GM21576 (cell line): ENCODE measurements around the gene CFAP54.

Experiments used
- ATAC-seq: cut with Tn5 transposase; IDR thresholded peaks from one replicate; pipeline ENCODE4 v1.9.1; 2021; ENCODE audit warnings: mild to moderate bottlenecking, moderate library complexity; ENCODE audit not compliant: unreplicated experiment

The CFAP54 gene

DNA sequence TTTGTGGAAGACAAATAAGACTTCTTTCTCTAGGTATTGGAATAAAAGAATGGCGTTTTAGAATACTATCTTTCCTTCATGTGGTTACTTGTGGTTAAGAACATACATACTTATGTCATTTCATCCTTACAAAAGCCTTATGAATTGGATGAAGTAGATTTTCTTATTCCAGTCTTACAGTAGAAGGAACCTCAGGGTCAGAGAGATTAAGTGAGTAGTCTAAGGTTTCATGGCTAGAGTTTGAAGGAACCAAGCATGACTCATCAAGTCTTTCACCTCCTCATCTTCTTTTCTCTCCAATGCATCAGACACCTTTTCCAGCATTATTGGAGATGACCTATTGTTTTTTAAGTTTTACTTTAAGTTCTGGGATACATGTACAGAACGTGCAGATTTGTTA, 324.8 kb downstream of the CFAP54 start:
- no peak for ATAC-seq

DNA sequence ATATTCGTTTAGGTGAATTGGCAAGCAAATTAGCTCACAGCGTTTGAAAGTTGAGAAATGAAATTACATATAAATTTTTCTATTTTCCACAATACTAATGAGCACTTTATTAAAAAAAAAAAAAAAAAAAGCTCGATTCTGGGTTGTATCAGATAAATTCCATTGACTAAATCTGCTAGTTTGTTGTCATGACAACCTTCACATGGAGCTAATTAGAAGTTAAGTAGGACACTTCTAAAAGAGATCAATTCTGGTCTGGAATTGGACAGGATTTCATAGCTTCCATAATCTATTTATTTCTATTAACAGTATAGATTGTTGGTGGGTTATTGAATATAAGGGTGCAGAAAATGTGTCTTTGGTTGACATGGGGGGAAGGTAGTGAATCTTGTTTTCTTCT, 332.2 kb downstream of the CFAP54 start:
- ATAC-seq, result no peak

GRCh38 chr12:96822641-96823040, 333.3 kb downstream of the CFAP54 start:
- no peak for ATAC-seq

GRCh38 chr12:96824074-96824837, 334.9 kb downstream of the CFAP54 start:
- ATAC-seq, result no peak

DNA sequence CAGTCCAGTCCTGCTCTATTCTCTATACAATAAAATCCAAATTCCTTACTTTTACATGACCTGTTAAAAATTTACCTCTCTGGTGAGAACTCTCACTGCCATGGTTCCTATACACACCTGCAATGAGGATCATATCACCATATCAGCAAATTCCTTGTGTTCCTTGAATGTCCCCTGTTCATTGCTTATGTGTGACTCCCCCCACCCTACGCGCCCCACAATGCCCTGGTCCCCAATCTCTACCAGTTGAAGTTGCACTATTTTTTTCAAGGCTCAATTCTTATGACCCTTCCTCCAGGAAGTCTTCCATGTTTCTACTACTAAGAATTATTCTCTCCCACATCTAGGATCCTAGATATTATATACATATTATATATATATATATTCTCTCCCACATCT, 335.5 kb downstream of the CFAP54 start:
- no peak for ATAC-seq

GRCh38 chr12:96828169-96828789, 338.9 kb downstream of the CFAP54 start:
- ATAC-seq, result no peak

DNA sequence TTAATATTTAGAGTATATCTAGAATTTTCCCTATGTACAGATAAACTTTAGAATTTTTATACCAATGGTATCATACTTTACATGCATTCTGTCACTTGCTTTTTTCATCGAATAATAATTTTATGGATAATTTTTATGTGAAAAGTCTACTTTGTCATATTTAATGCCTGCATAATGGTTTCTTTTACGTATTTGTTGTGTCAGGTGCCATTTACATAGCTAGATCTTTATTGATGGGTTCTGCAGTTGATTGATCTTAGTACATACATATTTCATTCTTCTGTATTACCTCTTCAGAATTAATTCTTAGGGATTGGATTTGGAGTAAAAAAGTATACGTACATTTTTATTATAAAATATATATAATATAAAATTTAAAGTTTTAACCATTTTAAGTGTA, 340.0 kb downstream of the CFAP54 start:
- ATAC-seq, result no peak

- no peak for ATAC-seq
These were observed 342.0 kb downstream of the CFAP54 start for GRCh38 chr12:96831346-96831745.

DNA sequence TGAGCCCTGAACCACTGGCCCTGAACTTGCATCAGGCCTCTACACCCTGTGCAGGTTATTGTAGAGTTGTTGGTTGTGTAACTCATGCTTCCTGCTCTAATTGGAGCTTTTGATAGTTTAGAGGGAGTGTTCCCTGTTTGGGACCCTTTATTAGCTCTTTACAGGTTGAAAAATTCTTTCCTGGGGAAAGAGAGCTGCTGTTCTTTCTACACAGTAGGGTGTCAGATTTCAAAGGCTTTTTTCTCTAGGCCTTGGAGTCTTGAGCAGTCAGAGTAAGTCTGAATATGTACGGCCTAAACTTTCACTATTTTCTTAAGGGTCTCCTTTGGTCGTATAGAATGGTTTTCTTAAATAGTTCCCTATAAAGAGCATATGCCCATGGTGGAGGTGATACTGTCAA, 356.9 kb downstream of the CFAP54 start:
- ATAC-seq, result no peak

GRCh38 chr12:96850676-96851075, 361.3 kb downstream of the CFAP54 start:
- ATAC-seq, result no peak

GRCh38 chr12:96858162-96858561, 368.8 kb downstream of the CFAP54 start:
- ATAC-seq, result no peak

GRCh38 chr12:96861656-96862055, 372.3 kb downstream of the CFAP54 start:
- no peak for ATAC-seq

DNA sequence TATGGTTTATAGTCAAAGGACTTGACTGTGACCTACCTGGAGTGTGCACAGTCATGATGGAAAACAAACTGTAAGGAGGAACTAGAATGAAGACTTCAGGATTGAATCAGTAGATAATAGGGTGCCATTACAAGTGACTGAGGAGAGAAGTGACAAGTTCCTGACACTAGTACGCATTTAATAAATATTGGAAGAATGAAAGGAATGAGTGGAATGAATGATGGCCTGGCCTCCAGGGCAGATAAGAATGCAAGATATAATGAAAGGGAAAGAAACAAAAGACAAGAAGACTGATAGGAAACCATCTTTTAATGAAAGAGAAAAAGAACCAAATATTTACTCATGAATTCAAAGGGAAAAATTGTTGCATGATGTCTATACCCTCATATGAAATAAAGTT, 372.9 kb downstream of the CFAP54 start:
- ATAC-seq, result no peak

- no peak for ATAC-seq
These were observed 375.0 kb downstream of the CFAP54 start for GRCh38 chr12:96864335-96864734.

GRCh38 chr12:96866801-96867590, 377.6 kb downstream of the CFAP54 start:
- no peak for ATAC-seq

DNA sequence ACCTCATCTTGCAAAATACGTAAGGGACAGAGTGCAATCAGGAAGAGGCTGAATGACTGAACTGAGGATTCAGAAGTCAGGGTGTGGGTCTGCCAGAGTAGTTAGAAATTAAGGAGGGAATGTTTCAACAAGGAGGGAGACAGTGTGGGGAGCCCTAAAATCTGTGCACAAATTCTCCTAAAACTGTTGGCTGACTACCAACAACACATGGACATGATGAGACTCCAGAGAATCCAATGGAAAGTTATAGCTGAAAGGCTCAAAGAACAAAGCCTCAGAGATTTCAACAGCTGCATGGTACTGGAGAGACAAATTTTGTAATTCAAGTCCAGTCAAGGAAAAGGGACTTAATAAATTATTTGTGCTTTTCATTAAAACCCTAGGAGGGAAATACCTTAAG, 381.6 kb downstream of the CFAP54 start:
- no peak for ATAC-seq

- ATAC-seq, result no peak
These were observed 383.6 kb downstream of the CFAP54 start for GRCh38 chr12:96872961-96873360.

DNA sequence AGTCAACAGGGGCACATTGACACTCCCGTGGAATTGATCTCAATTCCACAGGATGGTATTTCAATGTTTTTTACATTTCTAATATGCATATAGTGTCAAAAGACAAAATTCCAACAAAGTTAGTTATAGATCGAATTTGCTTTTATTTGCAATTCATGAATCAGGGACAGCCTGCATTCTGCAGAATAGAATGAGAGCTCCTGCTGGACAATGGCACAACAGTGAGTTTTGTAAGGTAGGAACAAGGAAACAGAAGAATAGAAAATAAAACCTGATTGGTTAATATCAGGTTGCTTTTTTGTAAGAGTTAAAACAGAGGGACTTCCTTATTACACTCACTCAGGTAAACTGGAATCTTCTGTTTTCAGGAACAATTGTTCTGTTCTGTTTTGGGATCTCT, 384.8 kb downstream of the CFAP54 start:
- no peak for ATAC-seq

DNA sequence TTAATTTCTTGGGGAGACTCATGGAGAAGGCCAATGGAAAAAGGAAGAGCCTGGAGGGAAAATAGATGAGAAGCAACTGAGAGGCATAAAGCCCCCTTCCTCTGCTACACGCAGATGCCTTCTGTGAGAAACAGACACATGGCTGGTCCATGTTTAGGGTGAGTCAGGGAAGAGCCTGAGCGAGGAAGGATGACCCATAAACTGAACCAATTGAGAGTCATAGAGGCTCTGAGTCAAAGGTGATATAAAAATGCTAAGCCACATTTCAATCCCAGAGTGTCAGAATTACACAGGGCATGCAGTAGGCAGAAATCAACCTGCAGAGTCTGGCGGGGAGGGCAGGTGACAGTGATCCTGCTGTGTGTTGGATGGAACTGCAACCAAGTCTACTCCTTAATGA, 387.6 kb downstream of the CFAP54 start:
- no peak for ATAC-seq

DNA sequence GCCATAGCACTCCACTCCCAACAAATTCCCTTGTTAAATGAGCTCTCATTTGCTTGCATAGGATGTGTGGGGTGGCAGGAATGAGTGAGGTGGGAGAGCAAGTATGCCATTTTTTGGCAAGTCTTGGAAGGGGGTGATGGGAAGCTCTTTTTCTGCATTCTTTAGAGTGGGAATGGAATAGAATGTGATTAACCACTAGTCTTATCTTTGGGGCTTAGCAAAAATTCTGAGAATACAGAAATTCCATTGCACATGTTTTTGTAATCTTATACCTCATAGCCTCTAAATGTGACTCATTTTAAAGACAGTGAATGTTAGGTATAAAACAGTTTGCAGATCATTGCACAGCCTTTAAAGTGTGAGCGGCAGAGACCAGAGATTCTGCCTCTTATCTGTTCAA, 389.3 kb downstream of the CFAP54 start:
- no peak for ATAC-seq

DNA sequence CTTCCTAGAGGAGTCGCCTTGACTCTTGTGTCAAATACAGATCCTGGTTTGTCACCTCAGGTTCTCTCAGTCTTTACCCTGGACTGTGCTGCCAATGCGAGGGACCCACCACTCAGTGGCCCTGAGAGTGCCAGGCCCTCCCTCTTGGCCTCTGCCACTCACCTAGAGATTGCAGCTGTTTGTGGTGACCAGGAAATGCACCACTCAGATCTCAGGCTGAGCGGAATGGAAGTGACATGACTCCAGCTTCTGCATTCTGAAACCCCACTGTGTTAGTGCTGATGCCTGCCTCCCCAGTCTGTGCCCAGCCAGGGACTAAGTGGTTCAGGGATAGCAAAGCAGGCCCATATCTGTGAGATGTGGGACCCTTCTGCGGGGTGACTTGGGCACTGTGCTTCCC, 389.9 kb downstream of the CFAP54 start:
- no peak for ATAC-seq

DNA sequence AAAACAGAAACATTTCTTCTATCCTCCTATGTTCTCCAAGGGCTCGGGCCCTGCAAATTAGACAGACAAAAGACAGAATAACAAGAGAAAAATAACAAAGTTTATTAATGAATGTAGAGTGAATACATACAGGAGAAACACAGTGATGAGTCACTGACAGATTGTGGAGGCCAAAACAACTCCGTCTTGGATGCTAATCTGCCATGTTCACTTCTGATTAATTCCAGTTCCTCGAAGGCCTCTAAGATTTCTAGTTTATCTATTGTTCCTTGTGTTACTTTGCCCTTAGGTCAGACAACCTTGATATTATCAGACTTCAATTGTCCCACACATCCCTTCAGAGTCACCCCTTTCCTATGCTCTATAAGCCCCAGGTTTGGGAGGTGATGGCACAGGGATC, 390.8 kb downstream of the CFAP54 start:
- no peak for ATAC-seq
